Measurements from ENCODE around the gene USP6. TPM values are rescaled to one million over a fixed set of nuclear protein-coding genes. Genes with fewer than 3 reads are reported as not detected.
"Not testable (repeated sequence)": the region's sequence is repeated elsewhere in the genome, so short reads cannot be mapped to it uniquely, and the experiment has no call there.

The USP6 gene
- total RNA-seq, 1 experiment from 2014 or later, result not detected

DNA sequence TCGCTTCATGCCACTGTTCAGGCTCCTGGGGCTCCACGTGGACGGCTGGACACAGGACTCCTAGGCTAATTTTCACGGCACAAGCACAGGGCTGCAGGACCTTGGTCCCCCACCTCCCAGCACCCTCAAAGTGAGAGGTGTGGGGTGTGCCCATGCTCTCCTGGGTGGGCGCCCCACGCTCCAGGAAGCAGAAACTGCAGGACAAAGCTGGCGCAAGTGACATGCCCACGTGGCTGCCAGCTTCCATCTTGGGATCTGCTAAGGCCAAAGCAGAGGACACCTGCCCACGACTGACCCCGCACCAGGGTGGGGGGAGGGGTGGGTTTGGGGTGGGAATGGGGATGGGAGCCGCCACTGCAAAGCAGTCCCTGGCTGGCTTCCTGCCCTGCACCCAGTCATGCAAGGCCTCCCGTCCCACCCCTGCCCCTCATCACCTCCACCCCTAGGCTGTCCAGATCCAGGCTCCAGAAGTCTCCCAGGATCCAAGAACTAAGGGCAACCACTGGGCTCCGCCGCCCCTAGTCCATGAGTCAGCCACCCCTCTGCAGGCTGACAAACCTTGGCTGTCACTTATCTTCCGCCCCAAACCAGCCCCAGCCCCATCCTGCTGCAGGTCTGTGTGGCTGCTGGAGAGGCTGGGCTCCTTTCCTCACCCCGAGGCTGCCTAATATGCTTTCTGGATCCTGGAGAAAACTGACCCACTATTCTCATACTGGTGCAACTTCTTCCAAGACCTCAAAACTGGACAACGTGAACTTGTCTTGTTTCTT, 11.1 kb downstream of the USP6 start:
- no TSS peak for BruUV-seq (replicated peaks)
- CTCF ChIA-PET, result no interaction called here
- no peaks in the 10 kb centered on the region for H3K36me3 ChIP-seq (ENCODE audit: low read depth, low read length)
- no peaks in the 10 kb centered on the region for H3K79me2 ChIP-seq (ENCODE audit: low read length)
- H4K20me1 ChIP-seq (ENCODE audit: low read length), result no peaks in the 10 kb centered on the region
- H3K27ac ChIP-seq (ENCODE audit: low read length), result no peak overlapping the region
- no peak overlapping the region for H2AFZ ChIP-seq (ENCODE audit: low read length)
- no peak overlapping the region for H3K4me2 ChIP-seq (ENCODE audit: low read length)
- intact Hi-C loops (cut with micrococcal nuclease), result no loop called here
- H3K27me3 ChIP-seq (ENCODE audit: low read length), result no peaks in the 10 kb centered on the region
- H3F3A ChIP-seq (ENCODE audit: low read length, unreplicated experiment), result no peaks in the 10 kb centered on the region
- POLR2A ChIA-PET (ENCODE audit: unreplicated experiment), result no interaction called here
- TF ChIP-seq CTCF (conservative IDR thresholded peaks at IDR 0.05; ENCODE audit: low read depth, low read length) (no peak), EZH2 (IDR thresholded peaks at IDR 0.05; ENCODE audit: low read length, unreplicated experiment) (no peak), EZH2phosphoT487 (IDR thresholded peaks at IDR 0.05; ENCODE audit: borderline replicate concordance, low read length) (no peak)
- ATAC-seq (no peak), DNase-seq (no peak)
- no peaks in the 10 kb centered on the region for H3K4me1 ChIP-seq (ENCODE audit: insufficient read depth, low read length)
- H3K9ac ChIP-seq (ENCODE audit: low read length), result no peak overlapping the region
- H3K9me3 ChIP-seq (ENCODE audit: low read length), result no peaks in the 10 kb centered on the region
- H3K4me3 ChIP-seq (ENCODE audit: low read length), result no peak overlapping the region
- H3K9me2 ChIP-seq (replicated peaks; ENCODE audit: low read length), result no peaks in the 10 kb centered on the region

DNA sequence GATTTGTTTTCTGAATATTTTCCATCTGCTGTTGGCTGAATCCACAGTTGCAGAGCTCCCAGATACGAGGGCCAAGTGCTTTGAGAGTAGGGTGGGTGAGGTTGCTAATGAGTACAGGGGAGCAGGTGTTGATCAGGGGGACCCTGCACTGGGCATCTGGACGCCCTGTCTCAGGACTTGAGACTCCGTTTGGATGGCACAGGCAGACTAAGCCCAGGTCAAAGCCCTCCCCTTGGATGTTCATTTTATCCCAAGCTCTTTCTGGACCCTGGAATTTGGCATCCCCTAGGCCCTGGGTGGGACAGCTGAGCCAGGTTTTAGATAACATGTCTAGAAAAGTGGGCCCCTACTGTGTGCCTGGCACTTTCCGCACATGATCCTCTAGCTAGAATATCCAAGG, 12.1 kb downstream of the USP6 start:
- Histone ChIP-seq H3K27ac (ENCODE audit: low read length) (no peak overlapping the region), H3K36me3 (ENCODE audit: low read depth, low read length) (no peaks in the 10 kb centered on the region), H3K79me2 (ENCODE audit: low read length) (no peaks in the 10 kb centered on the region), H3K27me3 (ENCODE audit: low read length) (no peaks in the 10 kb centered on the region), H3K9me3 (ENCODE audit: low read length) (no peaks in the 10 kb centered on the region), H3F3A (ENCODE audit: low read length, unreplicated experiment) (no peaks in the 10 kb centered on the region), H2AFZ (ENCODE audit: low read length) (no peak overlapping the region), H3K4me2 (ENCODE audit: low read length) (no peak overlapping the region), H4K20me1 (ENCODE audit: low read length) (no peaks in the 10 kb centered on the region), H3K9me2 (replicated peaks; ENCODE audit: low read length) (no peaks in the 10 kb centered on the region), H3K9ac (ENCODE audit: low read length) (no peak overlapping the region), H3K4me1 (ENCODE audit: insufficient read depth, low read length) (no peaks in the 10 kb centered on the region), H3K4me3 (ENCODE audit: low read length) (no peak overlapping the region)
- ChIA-PET CTCF (no interaction called here), POLR2A (ENCODE audit: unreplicated experiment) (no interaction called here)
- intact Hi-C loops (cut with micrococcal nuclease), result no loop called here
- ATAC-seq, result no peak
- DNase-seq, result no peak
- TF ChIP-seq EZH2phosphoT487 (IDR thresholded peaks at IDR 0.05; ENCODE audit: borderline replicate concordance, low read length), result no peak
- BruUV-seq (replicated peaks), result no TSS peak

GRCh38 chr17:5128387-5128786, 12.6 kb downstream of the USP6 start:
- not testable (repeated sequence) for H3K79me2 ChIP-seq (ENCODE audit: low read length)

More at GRCh38 chr17:5128387-5128786, 12.6 kb downstream of the USP6 start:
- H3K9ac ChIP-seq (ENCODE audit: low read length); H2AFZ ChIP-seq (ENCODE audit: low read length); H4K20me1 ChIP-seq (ENCODE audit: low read length); POLR2A ChIA-PET (ENCODE audit: unreplicated experiment); H3F3A ChIP-seq (ENCODE audit: low read length, unreplicated experiment); H3K4me3 ChIP-seq (ENCODE audit: low read length); intact Hi-C loops (cut with micrococcal nuclease); H3K27me3 ChIP-seq (ENCODE audit: low read length); H3K27ac ChIP-seq (ENCODE audit: low read length); H3K4me2 ChIP-seq (ENCODE audit: low read length); ATAC-seq; H3K9me2 ChIP-seq (replicated peaks; ENCODE audit: low read length); CTCF ChIA-PET; H3K36me3 ChIP-seq (ENCODE audit: low read depth, low read length); BruUV-seq (replicated peaks); H3K9me3 ChIP-seq (ENCODE audit: low read length); DNase-seq; H3K4me1 ChIP-seq (ENCODE audit: insufficient read depth, low read length): not testable (repeated sequence)
